Transverse colon (tissue), 4 donors: Measurements from ENCODE around the gene SMC2.

Source experiments
- CTCF ChIP-seq, 5 experiments: fragments of 200-600 bp in 3 of 5; fragments of 450-650 bp in 2 of 5; sonication (generic) in 3 of 5; IDR thresholded peaks; 1 replicate in 2 of 5; 2 replicates in 3 of 5; pipeline ENCODE4 v1.5.1; 2016 to 2017; ENCODE audit warnings: antibody characterized with exemption in 5 of 5, inconsistent platforms in 3 of 5, mild to moderate bottlenecking in 2 of 5, moderate library complexity in 1 of 5
- EP300 ChIP-seq: sonication (generic); formaldehyde crosslinking; IDR thresholded peaks from one replicate; pipeline ENCODE4 v1.6.1; 2017; ENCODE audit warnings: antibody characterized with exemption, low read depth
- POLR2A ChIP-seq: fragments of 450-650 bp; IDR thresholded peaks from one replicate; pipeline ENCODE4 v1.6.1; 2016; ENCODE audit warnings: antibody characterized with exemption, mild to moderate bottlenecking, moderate library complexity
- POLR2AphosphoS5 ChIP-seq, 3 donors: sonication (generic); formaldehyde crosslinking; IDR thresholded peaks; one replicate each; pipeline ENCODE4 v1.6.1; 2016; ENCODE audit warnings: antibody characterized with exemption in 3 of 3

GRCh38 chr9:104068546-104068945, 25.6 kb upstream of the SMC2 start:
- TF ChIP-seq CTCF (IDR thresholded peaks at IDR 0.05) (no peak), POLR2A (no peak), EP300 (no peak), POLR2AphosphoS5 (IDR thresholded peaks at IDR 0.05) (no peak)
